Muscle of leg (tissue), 11 donors: ENCODE data around the gene STAB1. TPM values are rescaled to one million over a fixed set of nuclear protein-coding genes. Genes with fewer than 3 reads are reported as not detected.

ENCODE experiments used
- DNase-seq: peaks from one replicate; pipeline ENCODE4 v3.0.0; 2013
- H3K27ac ChIP-seq: one replicate; pipeline ENCODE4 v1.5.1; 2013; ENCODE audit warnings: mild to moderate bottlenecking, low read length, control low read depth
- H3K27me3 ChIP-seq: one replicate; pipeline ENCODE4 v1.6.1; 2013; ENCODE audit warnings: low read length; ENCODE audit not compliant: control insufficient read depth, insufficient read depth
- H3K36me3 ChIP-seq: one replicate; pipeline ENCODE4 v1.6.1; 2013; ENCODE audit warnings: low read length; ENCODE audit not compliant: control insufficient read depth, insufficient read depth
- H3K4me1 ChIP-seq: one replicate; pipeline ENCODE4 v1.6.1; 2013; ENCODE audit warnings: low read length; ENCODE audit not compliant: control insufficient read depth, insufficient read depth
- H3K4me3 ChIP-seq: one replicate; pipeline ENCODE4 v1.5.1; 2013; ENCODE audit warnings: low read length, control low read depth
- H3K9me3 ChIP-seq: replicated peaks from 2 replicates; pipeline ENCODE4 v1.6.1; 2013; ENCODE audit warnings: low read depth, low read length; ENCODE audit not compliant: control insufficient read depth
- whole genome bisulfite sequencing: methylation state at CpG from one replicate; pipeline ENCODE4 v1.1.5; 2013; ENCODE audit warnings: missing lambda C conversion rate; ENCODE audit not compliant: insufficient coverage; 5-methylcytosine and 5-hydroxymethylcytosine counted together
- polyA plus RNA-seq, 8 donors: library from polyadenylated mRNA; unstranded; fragments of 120-200 nt; gene quantifications; one replicate each; pipeline versions ENCODE4 v1.2.1 to v1.2.3, GENCODE V29; 2013; ENCODE audit warnings: inconsistent platforms in 1 of 8, low replicate concordance in 1 of 8; ENCODE audit not compliant: insufficient read length in 8 of 8, insufficient read depth in 1 of 8
- total RNA-seq: library from RNA; stranded (reverse); fragments of 120-200 nt; gene quantifications from one replicate; pipeline ENCODE4 v1.2.4, GENCODE V29; 2013

STAB1 gene
- total and polyA plus RNA-seq, 9 donors, result 39.4 to 60.5 (median 53.1) TPM

DNA sequence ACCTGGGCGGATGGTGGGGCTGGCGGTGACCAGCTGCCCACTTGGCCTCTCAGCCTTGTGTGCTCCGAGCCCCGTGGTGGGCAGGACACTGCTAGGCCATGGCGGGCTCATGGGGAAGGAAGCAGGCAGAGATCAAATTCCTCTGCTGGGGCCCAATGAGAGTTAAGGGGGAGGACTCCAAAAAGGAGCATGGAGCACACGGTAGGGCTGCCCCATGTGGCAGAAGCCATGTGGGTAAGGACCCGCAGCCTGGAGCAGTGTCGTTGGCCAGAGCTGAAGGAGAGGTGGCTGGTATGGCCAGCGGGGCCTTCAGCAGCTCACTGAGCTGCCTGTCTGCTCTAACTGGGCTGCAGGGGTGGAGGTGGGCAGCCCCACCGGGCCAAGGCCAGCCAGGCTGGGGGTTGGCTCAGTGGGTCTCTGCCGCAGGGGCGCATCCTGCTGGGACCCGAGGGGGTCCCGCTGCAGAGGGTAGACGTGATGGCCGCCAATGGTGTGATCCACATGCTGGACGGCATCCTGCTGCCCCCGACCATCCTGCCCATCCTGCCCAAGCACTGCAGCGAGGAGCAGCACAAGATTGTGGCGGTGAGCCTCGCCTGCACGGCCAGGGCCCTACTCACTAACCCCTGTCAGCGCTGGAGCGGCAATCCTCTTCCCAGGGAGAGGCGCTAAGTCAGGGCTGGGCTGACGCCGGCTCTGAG is 11.3 kb downstream of the STAB1 start:
- no peaks in the 10 kb centered on the region for H3K9me3 ChIP-seq
- no peak for DNase-seq
- H3K27ac ChIP-seq, result no peak overlapping the region
- WGBS, result 57% methylated on average over 24 of the region's 27 CpGs
- H3K27me3 ChIP-seq, result no peaks in the 10 kb centered on the region
- no peaks in the 10 kb centered on the region for H3K4me1 ChIP-seq
- H3K36me3 ChIP-seq, result no peaks in the 10 kb centered on the region
- no peak overlapping the region for H3K4me3 ChIP-seq

DNA sequence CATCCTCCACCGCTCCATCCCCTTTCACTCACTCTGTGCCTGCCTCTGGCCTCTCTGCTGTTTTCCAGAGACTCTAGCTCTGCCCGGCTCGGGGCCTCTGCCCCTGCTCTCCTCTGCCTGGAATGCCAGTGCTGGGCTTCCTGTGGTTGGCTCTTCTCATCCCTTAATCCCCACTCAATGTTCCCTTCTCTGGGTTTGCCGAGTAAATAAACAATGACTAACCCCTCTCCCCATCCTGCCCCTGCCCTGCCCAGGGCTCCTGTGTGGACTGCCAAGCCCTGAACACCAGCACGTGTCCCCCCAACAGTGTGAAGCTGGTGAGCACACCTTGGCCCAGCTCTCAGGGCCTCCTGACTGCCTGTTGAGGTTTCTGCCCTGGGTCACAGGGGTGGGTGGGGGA is 12.2 kb downstream of the STAB1 start:
- Histone ChIP-seq H3K9me3 (no peaks in the 10 kb centered on the region), H3K36me3 (no peaks in the 10 kb centered on the region), H3K27ac (no peak overlapping the region), H3K4me1 (no peaks in the 10 kb centered on the region), H3K4me3 (no peak overlapping the region), H3K27me3 (no peaks in the 10 kb centered on the region)
- DNase-seq, result no peak
- WGBS, result 51% methylated on average over 5 of the region's 5 CpGs

DNA sequence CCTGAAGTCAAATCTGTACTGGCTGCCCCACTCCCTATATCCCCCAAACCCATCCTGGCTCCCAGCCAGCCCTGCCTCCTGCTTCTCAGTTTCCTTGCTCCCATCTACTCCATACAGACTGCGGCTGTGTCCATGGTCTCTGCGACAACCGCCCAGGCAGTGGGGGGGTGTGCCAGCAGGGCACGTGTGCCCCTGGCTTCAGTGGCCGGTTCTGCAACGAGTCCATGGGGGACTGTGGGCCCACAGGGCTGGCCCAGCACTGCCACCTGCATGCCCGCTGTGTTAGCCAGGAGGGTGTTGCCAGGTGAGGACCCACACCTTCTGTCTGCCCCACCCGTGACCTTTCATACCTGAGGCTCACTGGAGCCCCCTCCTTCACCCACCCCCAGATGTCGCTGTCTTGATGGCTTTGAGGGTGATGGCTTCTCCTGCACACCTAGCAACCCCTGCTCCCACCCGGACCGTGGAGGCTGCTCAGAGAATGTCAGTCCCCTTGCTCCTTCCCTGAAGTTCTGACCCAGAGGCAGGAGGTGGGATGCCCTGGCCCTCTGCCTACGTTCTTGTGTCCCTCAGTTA is 14.7 kb downstream of the STAB1 start:
- Histone ChIP-seq H3K36me3 (no peaks in the 10 kb centered on the region), H3K27ac (no peak overlapping the region), H3K4me1 (no peaks in the 10 kb centered on the region), H3K9me3 (no peaks in the 10 kb centered on the region), H3K27me3 (no peaks in the 10 kb centered on the region), H3K4me3 (no peak overlapping the region)
- 73% methylated on average over 8 of the region's 12 CpGs for WGBS
- no peak for DNase-seq

DNA sequence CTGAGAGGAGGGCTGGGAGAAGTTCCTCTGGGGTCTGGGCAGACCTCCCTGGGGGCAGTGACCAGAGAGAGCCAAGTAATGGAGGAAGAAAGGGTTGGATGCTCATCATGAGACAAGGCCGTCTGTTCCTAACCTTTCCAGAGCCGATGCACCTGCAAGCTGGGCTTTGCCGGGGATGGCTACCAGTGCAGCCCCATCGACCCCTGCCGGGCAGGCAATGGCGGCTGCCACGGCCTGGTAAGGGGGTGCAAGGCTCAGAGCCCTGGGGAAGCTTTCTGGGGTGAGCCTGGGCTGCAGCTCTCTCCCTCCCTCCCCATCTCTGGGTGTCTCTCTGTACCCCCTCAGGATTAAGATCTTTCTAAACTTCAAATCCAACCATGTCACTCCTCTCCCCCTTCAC is 16.4 kb downstream of the STAB1 start:
- Histone ChIP-seq H3K36me3 (no peaks in the 10 kb centered on the region), H3K27ac (no peak overlapping the region)
- WGBS, result 79% methylated on average over 7 of the region's 7 CpGs

DNA sequence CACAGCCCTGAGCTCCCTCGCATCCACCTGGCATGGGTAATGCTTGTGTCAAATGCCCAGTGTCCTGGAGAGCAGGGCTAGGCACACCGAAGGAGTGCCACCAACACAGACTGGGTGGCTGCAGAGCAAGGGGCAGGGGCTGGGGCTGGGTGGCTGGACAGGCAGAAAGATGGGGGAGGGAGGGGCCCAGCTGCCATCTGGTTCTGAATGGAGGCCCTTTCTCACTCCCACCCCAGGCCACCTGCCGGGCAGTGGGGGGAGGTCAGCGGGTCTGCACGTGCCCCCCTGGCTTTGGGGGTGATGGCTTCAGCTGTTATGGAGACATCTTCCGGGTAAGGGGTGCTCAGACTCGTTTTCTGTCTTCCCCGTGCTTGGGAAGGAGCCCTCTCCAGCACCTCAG is 17.0 kb downstream of the STAB1 start:
- no peak overlapping the region for H3K27ac ChIP-seq
- H3K4me3 ChIP-seq, result no peak overlapping the region
- peaks cover 3% of the 10 kb centered on the region for H3K4me1 ChIP-seq
- no peaks in the 10 kb centered on the region for H3K36me3 ChIP-seq
- 67% methylated on average over 2 of the region's 8 CpGs for WGBS
- DNase-seq, result no peak
- no peaks in the 10 kb centered on the region for H3K27me3 ChIP-seq
- no peaks in the 10 kb centered on the region for H3K9me3 ChIP-seq

More for the DNA sequence above, 16.4 kb downstream of the STAB1 start:
- no peak for DNase-seq
- Histone ChIP-seq H3K4me3 (no peak overlapping the region), H3K27me3 (no peaks in the 10 kb centered on the region), H3K4me1 (peaks cover 3% of the 10 kb centered on the region), H3K9me3 (no peaks in the 10 kb centered on the region)

DNA sequence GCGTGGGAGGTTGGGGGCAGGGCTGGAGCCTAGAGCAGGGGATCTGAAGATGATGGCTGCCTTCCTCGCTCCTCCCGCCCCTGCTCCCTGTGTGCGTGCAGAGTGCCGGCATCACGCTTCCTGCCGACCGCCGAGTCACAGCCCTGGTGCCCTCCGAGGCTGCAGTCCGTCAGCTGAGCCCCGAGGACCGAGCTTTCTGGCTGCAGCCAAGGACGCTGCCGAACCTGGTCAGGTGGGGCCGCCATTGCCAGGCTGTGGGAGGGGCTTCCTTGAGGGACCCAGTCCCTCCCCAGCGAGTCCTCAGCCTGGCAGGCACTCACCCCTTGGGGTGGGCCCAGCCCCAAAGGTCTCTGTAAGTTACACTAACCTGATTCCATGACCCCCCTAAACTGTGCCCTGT is 17.6 kb downstream of the STAB1 start:
- no peaks in the 10 kb centered on the region for H3K36me3 ChIP-seq
- H3K27me3 ChIP-seq, result no peaks in the 10 kb centered on the region
- WGBS, result 53% methylated on average over 16 of the region's 17 CpGs
- H3K9me3 ChIP-seq, result no peaks in the 10 kb centered on the region
- H3K4me3 ChIP-seq, result no peak overlapping the region
- H3K27ac ChIP-seq, result no peak overlapping the region
- no peak for DNase-seq
- H3K4me1 ChIP-seq, result peaks cover 3% of the 10 kb centered on the region

DNA sequence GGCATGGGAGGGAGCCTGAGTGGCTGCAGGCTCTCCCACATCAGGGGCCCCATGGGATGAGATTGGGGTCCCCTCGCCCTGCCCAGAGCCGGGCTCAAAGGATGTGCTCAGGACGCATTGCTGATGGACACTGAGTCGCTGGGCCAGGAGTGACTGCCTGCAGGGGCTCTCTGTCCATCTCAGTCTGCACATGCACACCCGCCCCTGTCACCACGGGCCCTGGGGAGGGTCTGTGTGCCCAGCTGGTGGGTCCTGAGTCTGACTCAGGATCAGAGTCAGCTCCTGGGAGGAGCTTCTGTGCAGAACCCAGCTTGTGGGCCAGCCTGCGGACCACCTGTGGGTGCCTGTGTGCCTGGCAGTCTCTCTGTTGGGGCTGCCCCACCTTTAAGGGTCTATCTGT is 18.1 kb downstream of the STAB1 start:
- H3K36me3 ChIP-seq, result no peaks in the 10 kb centered on the region
- H3K4me1 ChIP-seq, result peaks cover 5% of the 10 kb centered on the region
- no peaks in the 10 kb centered on the region for H3K9me3 ChIP-seq
- H3K4me3 ChIP-seq, result no peak overlapping the region
- H3K27ac ChIP-seq, result no peak overlapping the region
- H3K27me3 ChIP-seq, result no peaks in the 10 kb centered on the region
- WGBS, result 88% methylated on average over 7 of the region's 7 CpGs
- no peak for DNase-seq

DNA sequence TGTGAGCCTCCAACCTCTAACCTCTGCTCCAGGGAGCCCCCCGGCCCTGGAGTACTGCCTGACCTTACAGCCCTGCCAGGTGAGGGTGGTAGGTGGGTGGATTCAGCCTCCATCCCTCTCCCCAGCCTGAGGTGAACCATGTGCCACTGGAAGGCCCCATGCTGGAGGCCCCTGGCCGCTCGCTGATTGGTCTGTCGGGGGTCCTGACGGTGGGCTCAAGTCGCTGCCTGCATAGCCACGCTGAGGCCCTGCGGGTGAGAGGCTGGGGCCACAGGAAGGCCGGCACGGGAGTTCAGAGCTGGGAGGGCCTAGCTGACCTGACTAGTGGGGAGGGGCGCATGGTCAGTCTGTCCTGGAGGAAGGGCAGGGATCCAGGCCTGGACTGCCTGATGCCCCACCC is 19.4 kb downstream of the STAB1 start:
- H3K27me3 ChIP-seq, result no peaks in the 10 kb centered on the region
- no peak for DNase-seq
- no peaks in the 10 kb centered on the region for H3K9me3 ChIP-seq
- no peak overlapping the region for H3K27ac ChIP-seq
- H3K4me3 ChIP-seq, result no peak overlapping the region
- 72% methylated on average over 10 of the region's 11 CpGs for WGBS
- no peaks in the 10 kb centered on the region for H3K36me3 ChIP-seq
- H3K4me1 ChIP-seq, result peaks cover 9% of the 10 kb centered on the region

DNA sequence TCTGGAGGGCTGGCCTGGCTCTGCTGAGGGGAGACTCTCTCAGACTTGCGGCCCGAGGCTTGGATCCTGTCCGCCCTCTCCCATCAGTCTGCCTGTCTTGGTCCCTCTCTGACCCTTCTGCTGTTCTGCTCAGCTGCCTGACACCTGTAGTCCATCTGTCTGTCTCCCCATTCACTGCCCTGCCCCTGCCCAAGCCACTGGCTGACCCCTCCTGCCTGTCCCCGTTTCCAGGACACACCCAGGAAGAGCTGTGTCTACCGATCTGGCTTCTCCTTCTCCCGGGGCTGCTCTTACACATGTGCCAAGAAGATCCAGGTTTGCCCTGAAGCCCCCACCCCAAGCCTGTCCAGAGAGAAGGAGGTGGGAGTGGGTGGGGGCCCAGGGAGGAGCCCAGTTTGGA is 20.1 kb downstream of the STAB1 start:
- Histone ChIP-seq H3K27me3 (no peaks in the 10 kb centered on the region), H3K36me3 (no peaks in the 10 kb centered on the region), H3K4me3 (no peak overlapping the region), H3K4me1 (peaks cover 9% of the 10 kb centered on the region), H3K9me3 (no peaks in the 10 kb centered on the region), H3K27ac (no peak overlapping the region)
- DNase-seq, result no peak
- 100% methylated on average over 1 of the region's 6 CpGs for WGBS

DNA sequence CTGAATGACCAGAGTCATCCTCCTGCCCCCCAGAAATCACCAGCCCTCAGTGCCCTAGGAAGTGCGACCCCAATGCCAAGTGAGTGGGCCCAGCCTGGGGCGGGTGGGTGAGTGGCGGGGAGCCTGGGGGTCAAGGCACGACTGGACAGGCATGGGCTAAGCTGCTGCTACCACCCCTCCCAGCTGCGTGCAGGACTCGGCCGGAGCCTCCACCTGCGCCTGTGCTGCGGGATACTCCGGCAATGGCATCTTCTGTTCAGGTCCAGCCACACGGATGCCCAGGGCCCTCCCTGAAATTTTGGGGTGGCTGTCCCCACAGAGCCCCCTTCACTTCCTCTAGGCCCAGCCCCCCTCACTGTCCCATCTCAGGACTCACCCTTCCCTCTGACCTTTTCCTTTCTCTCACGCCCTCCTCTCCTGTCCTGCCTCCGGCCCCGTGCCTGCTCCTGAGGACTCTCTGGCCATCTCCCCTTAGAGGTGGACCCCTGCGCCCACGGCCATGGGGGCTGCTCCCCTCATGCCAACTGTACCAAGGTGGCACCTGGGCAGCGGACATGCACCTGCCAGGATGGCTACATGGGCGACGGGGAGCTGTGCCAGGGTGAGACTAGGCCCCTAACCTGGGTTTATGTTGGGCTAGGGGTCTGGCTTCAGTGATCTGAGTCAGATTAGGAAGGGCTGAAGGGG is 21.5 kb downstream of the STAB1 start:
- no peak overlapping the region for H3K27ac ChIP-seq
- no peaks in the 10 kb centered on the region for H3K27me3 ChIP-seq
- H3K36me3 ChIP-seq, result no peaks in the 10 kb centered on the region
- H3K4me3 ChIP-seq, result no peak overlapping the region
- WGBS, result 92% methylated on average over 19 of the region's 19 CpGs
- no peaks in the 10 kb centered on the region for H3K9me3 ChIP-seq
- DNase-seq, result no peak
- H3K4me1 ChIP-seq, result peaks cover 9% of the 10 kb centered on the region
